ENCODE measurements around the gene CCDC181. TPM values are rescaled to one million over a fixed set of nuclear protein-coding genes. Genes with fewer than 3 reads are reported as not detected.
"Not testable (repeated sequence)": the region's sequence is repeated elsewhere in the genome, so short reads cannot be mapped to it uniquely, and the experiment has no call there.

Gene CCDC181
- total RNA-seq, 4 donors from 2014 or later, result 0.19 to 1.1 (median 0.43) TPM

DNA sequence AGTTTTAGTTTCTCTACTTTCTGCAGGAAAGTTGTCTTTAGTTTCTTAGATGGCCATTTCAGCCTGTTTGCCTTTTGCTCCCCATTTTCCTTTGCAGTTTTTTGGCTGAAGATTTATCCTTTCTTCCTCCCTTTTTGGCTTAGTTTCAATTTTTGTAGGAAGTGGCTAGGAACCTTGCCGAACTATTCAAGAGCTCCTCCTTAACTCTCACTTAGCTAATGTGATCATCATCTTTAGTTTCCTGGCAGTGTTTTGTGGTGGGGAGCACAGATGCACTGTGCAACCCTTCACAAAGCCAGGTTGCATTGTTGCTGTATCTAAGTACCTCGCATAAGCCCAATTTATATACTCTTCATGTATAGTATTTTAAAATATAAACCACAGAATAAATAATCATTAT is 28.8 kb upstream of the CCDC181 start:
- ATAC-seq (ENCODE audit: low FRiP score), result no peak
- TF ChIP-seq, protein P1, sequence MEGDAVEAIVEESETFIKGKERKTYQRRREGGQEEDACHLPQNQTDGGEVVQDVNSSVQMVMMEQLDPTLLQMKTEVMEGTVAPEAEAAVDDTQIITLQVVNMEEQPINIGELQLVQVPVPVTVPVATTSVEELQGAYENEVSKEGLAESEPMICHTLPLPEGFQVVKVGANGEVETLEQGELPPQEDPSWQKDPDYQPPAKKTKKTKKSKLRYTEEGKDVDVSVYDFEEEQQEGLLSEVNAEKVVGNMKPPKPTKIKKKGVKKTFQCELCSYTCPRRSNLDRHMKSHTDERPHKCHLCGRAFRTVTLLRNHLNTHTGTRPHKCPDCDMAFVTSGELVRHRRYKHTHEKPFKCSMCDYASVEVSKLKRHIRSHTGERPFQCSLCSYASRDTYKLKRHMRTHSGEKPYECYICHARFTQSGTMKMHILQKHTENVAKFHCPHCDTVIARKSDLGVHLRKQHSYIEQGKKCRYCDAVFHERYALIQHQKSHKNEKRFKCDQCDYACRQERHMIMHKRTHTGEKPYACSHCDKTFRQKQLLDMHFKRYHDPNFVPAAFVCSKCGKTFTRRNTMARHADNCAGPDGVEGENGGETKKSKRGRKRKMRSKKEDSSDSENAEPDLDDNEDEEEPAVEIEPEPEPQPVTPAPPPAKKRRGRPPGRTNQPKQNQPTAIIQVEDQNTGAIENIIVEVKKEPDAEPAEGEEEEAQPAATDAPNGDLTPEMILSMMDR (IDR thresholded peaks at IDR 0.05), result no peak
- DNase-seq (ENCODE audit: low spot score), result no peak

DNA sequence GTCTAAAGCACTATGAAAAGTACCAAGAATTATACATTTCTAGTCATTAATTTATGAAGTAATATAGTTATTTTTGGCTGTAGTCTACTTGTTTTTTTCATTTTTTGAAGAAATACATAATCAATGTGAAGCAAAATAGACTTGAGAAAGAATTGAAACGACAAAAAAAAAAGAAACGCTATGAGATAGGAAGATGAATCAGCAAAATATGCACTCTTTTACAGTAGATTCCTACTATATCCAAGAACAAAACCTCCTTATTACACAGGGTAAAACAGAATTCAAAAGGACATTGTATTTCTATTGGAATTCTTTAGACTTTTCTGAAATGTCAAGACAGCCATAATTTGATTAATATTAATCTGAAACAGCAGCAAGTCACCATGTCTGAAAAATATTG is 25.6 kb upstream of the CCDC181 start:
- TF ChIP-seq, protein P1 (IDR thresholded peaks at IDR 0.05), result no peak
- no peak for ATAC-seq (ENCODE audit: low FRiP score)
- no peak for DNase-seq (ENCODE audit: low spot score)

DNA sequence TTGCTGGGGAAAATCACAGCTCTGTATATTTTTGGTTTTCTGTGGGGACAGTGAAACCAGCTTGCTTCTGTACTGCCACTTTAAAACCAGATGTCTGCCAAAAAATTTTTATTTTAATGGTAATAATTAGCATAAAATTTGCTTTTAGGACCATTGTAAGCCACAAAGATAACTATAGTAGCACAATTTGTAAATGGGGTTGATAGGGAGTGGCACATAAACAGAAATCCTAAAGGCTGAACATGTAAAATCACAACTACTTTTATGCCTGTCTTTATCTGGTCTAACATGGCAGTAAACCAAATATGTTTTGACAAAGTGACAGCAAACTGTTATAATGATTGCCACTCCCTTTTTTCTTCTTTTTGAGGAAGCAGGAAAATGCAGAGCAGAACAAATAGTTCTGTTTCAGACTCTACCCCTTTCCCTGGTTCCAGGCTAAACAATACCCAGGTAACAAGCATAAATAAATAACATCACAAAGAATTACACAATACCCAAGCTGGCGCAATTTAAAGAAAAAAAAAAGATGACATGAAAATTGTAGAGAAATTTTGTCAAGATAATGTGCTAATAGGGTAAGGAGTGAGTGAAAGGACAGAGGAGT is 24.0 kb upstream of the CCDC181 start:
- TF ChIP-seq, protein P1 (IDR thresholded peaks at IDR 0.05), result no peak
- DNase-seq (ENCODE audit: low spot score) (no peak), ATAC-seq (ENCODE audit: low FRiP score) (no peak)

DNA sequence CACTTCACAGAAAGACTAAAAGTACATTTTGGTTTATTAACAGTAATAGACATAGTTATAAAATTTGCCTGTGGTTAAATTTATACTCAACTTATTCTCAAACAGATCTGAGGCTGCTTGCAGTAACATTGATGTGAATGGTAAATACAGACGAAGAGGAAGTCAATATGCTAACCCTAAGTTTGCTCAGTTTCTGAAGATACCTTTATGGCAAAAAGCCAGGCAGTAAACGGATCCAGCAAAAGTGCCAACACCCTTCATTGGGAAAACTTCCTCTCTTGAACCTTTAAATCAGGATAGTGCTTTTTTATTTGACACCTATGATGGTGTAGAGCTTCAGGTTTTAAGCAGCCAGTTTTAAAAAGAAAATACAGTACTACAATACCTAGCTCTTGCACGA is 16.6 kb upstream of the CCDC181 start:
- no peak for ATAC-seq (ENCODE audit: low FRiP score)
- DNase-seq (ENCODE audit: low spot score), result no peak
- TF ChIP-seq, protein P1 (IDR thresholded peaks at IDR 0.05), result no peak

DNA sequence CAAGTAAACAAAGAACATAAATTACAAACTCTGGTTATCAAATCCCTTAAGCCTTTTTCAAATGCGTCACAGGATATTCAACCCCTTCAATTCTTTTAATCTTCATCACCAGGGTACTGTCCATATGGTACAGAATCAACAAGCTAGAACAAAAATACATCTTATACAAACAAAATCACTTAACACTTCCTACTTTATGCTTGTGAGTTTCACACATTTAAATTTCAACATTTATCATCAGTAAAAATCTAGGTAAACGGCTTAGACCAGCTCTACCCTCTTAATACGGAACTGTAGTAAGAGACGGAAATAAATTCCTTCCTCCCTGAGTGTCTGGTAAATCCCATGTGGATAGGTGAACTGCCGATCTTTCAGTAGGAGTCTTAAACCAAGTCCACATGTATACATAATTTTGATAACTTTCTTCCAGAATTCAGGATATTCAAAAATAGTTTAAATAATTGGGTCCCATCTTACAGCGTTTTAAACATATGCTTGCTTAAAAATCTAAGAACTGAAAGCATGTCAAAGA is 1.0 kb downstream of the CCDC181 start:
- ATAC-seq (ENCODE audit: low FRiP score) (no peak), DNase-seq (ENCODE audit: low spot score) (no peak)
- TF ChIP-seq, protein P1 (IDR thresholded peaks at IDR 0.05), result no peak

DNA sequence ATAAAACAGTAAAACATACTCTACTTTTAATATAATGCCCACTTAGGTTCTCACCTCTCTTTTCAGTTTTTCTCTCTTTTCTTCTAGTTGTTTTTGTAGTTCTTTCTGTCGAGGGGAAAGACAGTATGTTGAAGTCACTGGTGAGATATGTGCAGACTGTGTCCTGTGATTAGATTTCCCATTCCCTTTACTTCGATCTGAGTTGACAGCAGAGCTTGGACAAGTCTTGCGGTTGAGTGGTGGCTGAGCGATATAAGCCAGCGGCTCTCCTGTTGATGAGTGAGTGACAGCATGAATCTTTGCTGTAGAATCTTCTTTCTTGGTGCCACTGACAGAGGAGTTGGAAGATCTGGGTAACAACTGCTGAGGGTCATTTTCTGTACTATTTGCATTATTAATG is 6.0 kb downstream of the CCDC181 start:
- DNase-seq (ENCODE audit: low spot score) (no peak), ATAC-seq (ENCODE audit: low FRiP score) (no peak)
- TF ChIP-seq, protein P1 (IDR thresholded peaks at IDR 0.05), result no peak

DNA sequence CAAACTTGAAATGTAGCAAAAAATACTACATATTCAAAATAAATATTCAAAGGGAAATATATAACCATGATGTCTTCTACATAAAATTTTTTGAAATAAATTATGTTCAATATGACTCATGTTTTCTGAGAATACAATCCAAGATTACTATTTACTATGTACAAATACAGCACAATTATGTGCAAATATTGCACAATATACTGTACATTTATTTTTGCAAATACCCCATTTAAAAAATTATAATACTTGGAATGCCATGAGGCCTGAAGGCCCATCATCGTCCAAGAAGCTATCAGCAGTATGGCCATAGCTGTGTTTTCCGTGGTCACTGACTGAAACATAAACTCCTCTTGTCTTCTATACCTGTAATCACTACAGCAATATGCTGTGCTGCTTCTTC is 12.3 kb downstream of the CCDC181 start:
- ATAC-seq (ENCODE audit: low FRiP score) (no peak), DNase-seq (ENCODE audit: low spot score) (no peak)
- TF ChIP-seq, protein P1 (IDR thresholded peaks at IDR 0.05), result no peak

DNA sequence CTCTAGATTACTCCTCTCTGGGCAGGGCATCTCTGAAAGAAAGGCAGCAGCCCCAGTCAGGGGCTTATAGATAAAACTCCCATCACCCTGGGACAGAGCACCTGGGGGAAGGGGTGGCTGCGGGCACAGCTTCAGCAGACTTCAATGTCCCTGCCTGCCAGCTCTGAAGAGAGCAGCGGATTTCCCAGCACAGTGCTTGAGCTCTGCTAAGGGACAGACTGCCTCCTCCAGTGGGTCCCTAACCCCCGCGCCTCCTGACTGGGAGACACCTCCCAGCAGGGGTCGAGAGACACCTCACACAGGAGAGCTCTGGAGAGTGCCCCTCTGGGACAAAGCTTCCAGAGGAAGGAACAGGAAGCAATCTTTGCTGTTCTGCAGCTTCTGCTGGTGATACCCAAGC is 18.9 kb downstream of the CCDC181 start:
- not testable (repeated sequence) for ATAC-seq (ENCODE audit: low FRiP score); DNase-seq (ENCODE audit: low spot score)

DNA sequence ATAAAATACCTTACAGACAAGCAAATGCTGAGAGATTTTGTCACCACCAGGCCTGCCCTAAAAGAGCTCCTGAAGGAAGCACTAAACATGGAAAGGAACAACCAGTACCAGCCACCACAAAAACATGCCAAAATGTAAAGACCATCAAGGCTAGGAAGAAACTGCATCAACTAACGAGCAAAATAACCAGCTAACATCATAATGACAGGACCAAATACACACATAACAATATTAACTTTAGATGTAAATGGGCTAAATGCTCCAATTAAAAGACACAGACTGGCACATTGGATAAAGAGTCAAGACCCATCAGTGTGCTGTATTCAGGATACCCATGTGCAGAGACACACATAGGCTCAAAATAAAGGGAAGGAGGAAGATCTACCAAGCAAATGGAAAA is 24.7 kb downstream of the CCDC181 start:
- DNase-seq (ENCODE audit: low spot score); ATAC-seq (ENCODE audit: low FRiP score): not testable (repeated sequence)
